ENCODE data around the gene AFDN. TPM values are rescaled to one million over a fixed set of nuclear protein-coding genes. Genes with fewer than 3 reads are reported as not detected.

The AFDN gene
- total RNA-seq, 4 donors from 2014 or later: 133 to 391 (median 148) TPM

GRCh38 chr6:167839343-167839742, 12.6 kb downstream of the AFDN start:
- no peaks in the 10 kb centered on the region for H3K36me3 ChIP-seq
- H3K4me3 ChIP-seq: no peak overlapping the region
- no peak overlapping the region for H3K27ac ChIP-seq
- H3K27me3 ChIP-seq: no peaks in the 10 kb centered on the region
- H3K4me1 ChIP-seq: no peaks in the 10 kb centered on the region
- TF ChIP-seq POLR2AphosphoS5 (IDR thresholded peaks at IDR 0.05) (no peak), EP300 (IDR thresholded peaks at IDR 0.05) (no peak), POLR2A (IDR thresholded peaks at IDR 0.05) (no peak), CTCF (IDR thresholded peaks at IDR 0.05) (no peak)
- 76% methylated on average over 3 of the region's 3 CpGs for WGBS
- DNase-seq (ENCODE audit: low spot score in 2 of 2): no peak
- no peaks in the 10 kb centered on the region for H3K9me3 ChIP-seq

- DNase-seq (ENCODE audit: low spot score in 2 of 2): no peak
- no peaks in the 10 kb centered on the region for H3K9me3 ChIP-seq
- no peaks in the 10 kb centered on the region for H3K36me3 ChIP-seq
- WGBS: 94% methylated on average over 6 of the region's 6 CpGs
- no peak overlapping the region for H3K4me3 ChIP-seq
- TF ChIP-seq EP300 (IDR thresholded peaks at IDR 0.05): no peak
- H3K27ac ChIP-seq: no peak overlapping the region
- H3K4me1 ChIP-seq: no peaks in the 10 kb centered on the region
- no peaks in the 10 kb centered on the region for H3K27me3 ChIP-seq
These were observed 13.0 kb downstream of the AFDN start for GRCh38 chr6:167839755-167840154.

- H3K36me3 ChIP-seq: no peaks in the 10 kb centered on the region
- DNase-seq (ENCODE audit: low spot score in 2 of 2): no peak
- TF ChIP-seq CTCF (IDR thresholded peaks at IDR 0.05): no peak
- no peak for TF ChIP-seq POLR2A (IDR thresholded peaks at IDR 0.05)
- TF ChIP-seq EP300 (IDR thresholded peaks at IDR 0.05): no peak
- no peak for TF ChIP-seq POLR2AphosphoS5 (IDR thresholded peaks at IDR 0.05)
- H3K27ac ChIP-seq: no peak overlapping the region
- WGBS: 95% methylated on average over 4 of the region's 4 CpGs
- H3K27me3 ChIP-seq: no peaks in the 10 kb centered on the region
- H3K4me3 ChIP-seq: no peak overlapping the region
- no peaks in the 10 kb centered on the region for H3K9me3 ChIP-seq
- H3K4me1 ChIP-seq: no peaks in the 10 kb centered on the region
These were observed 13.4 kb downstream of the AFDN start for GRCh38 chr6:167840160-167840525.

- 83% methylated on average over 7 of the region's 7 CpGs for whole genome bisulfite sequencing
These were observed 13.9 kb downstream of the AFDN start for GRCh38 chr6:167840526-167841179.

GRCh38 chr6:167841981-167842380, 15.3 kb downstream of the AFDN start:
- H3K27me3 ChIP-seq: no peaks in the 10 kb centered on the region
- no peak for TF ChIP-seq CTCF (IDR thresholded peaks at IDR 0.05)
- no peak for TF ChIP-seq EP300 (IDR thresholded peaks at IDR 0.05)
- TF ChIP-seq POLR2A (IDR thresholded peaks at IDR 0.05): no peak
- TF ChIP-seq POLR2AphosphoS5 (IDR thresholded peaks at IDR 0.05): no peak
- no peak overlapping the region for H3K27ac ChIP-seq
- no peak for DNase-seq (ENCODE audit: low spot score in 2 of 2)
- H3K4me3 ChIP-seq: no peak overlapping the region
- no peaks in the 10 kb centered on the region for H3K4me1 ChIP-seq
- H3K9me3 ChIP-seq: no peaks in the 10 kb centered on the region
- H3K36me3 ChIP-seq: no peaks in the 10 kb centered on the region

More at GRCh38 chr6:167840526-167841179, 13.9 kb downstream of the AFDN start:
- no peaks in the 10 kb centered on the region for H3K4me1 ChIP-seq
- H3K27me3 ChIP-seq: no peaks in the 10 kb centered on the region
- H3K36me3 ChIP-seq: no peaks in the 10 kb centered on the region
- no peak overlapping the region for H3K4me3 ChIP-seq
- no peak for DNase-seq (ENCODE audit: low spot score in 2 of 2)
- H3K27ac ChIP-seq: no peak overlapping the region
- H3K9me3 ChIP-seq: no peaks in the 10 kb centered on the region
- no peak for TF ChIP-seq EP300 (IDR thresholded peaks at IDR 0.05)
- TF ChIP-seq POLR2A (IDR thresholded peaks at IDR 0.05): no peak
- TF ChIP-seq POLR2AphosphoS5 (IDR thresholded peaks at IDR 0.05): no peak
- TF ChIP-seq CTCF (IDR thresholded peaks at IDR 0.05): no peak

GRCh38 chr6:167842457-167842856, 15.7 kb downstream of the AFDN start:
- WGBS: 63% methylated on average over 1 of the region's 1 CpG
- Histone ChIP-seq H3K36me3 (no peaks in the 10 kb centered on the region), H3K9me3 (no peaks in the 10 kb centered on the region), H3K4me3 (no peak overlapping the region), H3K4me1 (no peaks in the 10 kb centered on the region), H3K27ac (no peak overlapping the region), H3K27me3 (no peaks in the 10 kb centered on the region)
- no peak for DNase-seq (ENCODE audit: low spot score in 2 of 2)
- TF ChIP-seq POLR2A (IDR thresholded peaks at IDR 0.05) (no peak), POLR2AphosphoS5 (IDR thresholded peaks at IDR 0.05) (no peak), EP300 (IDR thresholded peaks at IDR 0.05) (no peak), CTCF (IDR thresholded peaks at IDR 0.05) (no peak)

Measured in suprapubic skin (tissue), 4 donors.